HG02870 (cell line): ENCODE data around the gene NLRC5.
"Not testable (repeated sequence)": the region's sequence is repeated elsewhere in the genome, so short reads cannot be mapped to it uniquely, and the experiment has no call there.

Experiments used
- ATAC-seq: cut with Tn5 transposase; IDR thresholded peaks from one replicate; pipeline ENCODE4 v1.9.1; 2021; ENCODE audit warnings: mild to moderate bottlenecking, moderate library complexity; ENCODE audit not compliant: unreplicated experiment

The NLRC5 gene

GRCh38 chr16:56998861-56999260 lies 9.5 kb downstream of the NLRC5 start:
- no peak for ATAC-seq

GRCh38 chr16:56999409-57000270 lies 10.3 kb downstream of the NLRC5 start:
- ATAC-seq: no peak

GRCh38 chr16:57000271-57001025 lies 11.1 kb downstream of the NLRC5 start:
- ATAC-seq: no peak

- no peak for ATAC-seq
Measured at GRCh38 chr16:57001026-57001679, 11.8 kb downstream of the NLRC5 start.

GRCh38 chr16:57003439-57004386 lies 14.4 kb downstream of the NLRC5 start:
- no peak for ATAC-seq

GRCh38 chr16:57004387-57005250 lies 15.3 kb downstream of the NLRC5 start:
- no peak for ATAC-seq

GRCh38 chr16:57005597-57005996 lies 16.2 kb downstream of the NLRC5 start:
- not testable (repeated sequence) for ATAC-seq

- no peak for ATAC-seq
Measured at GRCh38 chr16:57007050-57007449, 17.7 kb downstream of the NLRC5 start.

GRCh38 chr16:57007530-57007929 lies 18.2 kb downstream of the NLRC5 start:
- ATAC-seq: no peak

GRCh38 chr16:57008440-57008839 lies 19.1 kb downstream of the NLRC5 start:
- ATAC-seq: no peak

- no peak for ATAC-seq
Measured at GRCh38 chr16:57009643-57010170, 20.4 kb downstream of the NLRC5 start.

GRCh38 chr16:57012353-57012752 lies 23.0 kb downstream of the NLRC5 start:
- ATAC-seq: no peak

GRCh38 chr16:57013229-57013628 lies 23.9 kb downstream of the NLRC5 start:
- no peak for ATAC-seq

- ATAC-seq: no peak
Measured at GRCh38 chr16:57013902-57014301, 24.5 kb downstream of the NLRC5 start.

- ATAC-seq: no peak
Measured at GRCh38 chr16:57016301-57016700, 26.9 kb downstream of the NLRC5 start.

- ATAC-seq: no peak
Measured at GRCh38 chr16:57016831-57017230, 27.5 kb downstream of the NLRC5 start.

- ATAC-seq: no peak
Measured at GRCh38 chr16:57017251-57017650, 27.9 kb downstream of the NLRC5 start.

GRCh38 chr16:57019746-57020145 lies 30.4 kb downstream of the NLRC5 start:
- ATAC-seq: no peak

GRCh38 chr16:57020651-57021050 lies 31.3 kb downstream of the NLRC5 start:
- ATAC-seq: no peak
